NB4 (cell line): Measurements from ENCODE around the gene TRABD.

Source experiments
- CTCF ChIP-seq: IDR thresholded peaks from one replicate; pipeline ENCODE4 v1.5.1; 2012; ENCODE audit warnings: low read depth, low read length
- MYC ChIP-seq: IDR thresholded peaks from 2 replicates; pipeline ENCODE4 v1.6.1; 2011; ENCODE audit warnings: low read depth, low read length
- POLR2A ChIP-seq: IDR thresholded peaks from 2 replicates; pipeline ENCODE4 v1.6.1; 2011; ENCODE audit warnings: mild to moderate bottlenecking; ENCODE audit not compliant: insufficient read length; ENCODE audit errors: extremely low read depth

- TF ChIP-seq POLR2A (no peak), CTCF (no peak), MYC (no peak)
Measured at GRCh38 chr22:50199251-50199721, 13.6 kb downstream of the TRABD start.
